Right lobe of liver (tissue), 6 donors: ENCODE results near the gene MRPL19. TPM values are rescaled to one million over a fixed set of nuclear protein-coding genes. Genes with fewer than 3 reads are reported as not detected.

ENCODE experiments used
- ATAC-seq, 4 donors: fragments of 200-7000 bp; cut with Tn5 transposase; one replicate each; pipeline ENCODE4 v1.9.1; 2020; ENCODE audit warnings: mild to moderate bottlenecking in 4 of 4, moderate library complexity in 4 of 4
- DNase-seq, 3 donors: peaks; one replicate each; pipeline ENCODE4 v3.0.0-alpha.2; 2020
- H3K27ac ChIP-seq, 3 donors: fragments of 200-600 bp; one replicate each; pipeline ENCODE4 v1.8.0; 2022
- H3K27me3 ChIP-seq, 2 donors: fragments of 200-600 bp; one replicate each; pipeline ENCODE4 v1.8.0; 2022
- H3K36me3 ChIP-seq, 4 donors: fragments of 200-600 bp; sonication (generic) in 1 of 4; one replicate each; pipeline versions ENCODE4 v1.5.1 to v1.8.0; 2017 to 2022; ENCODE audit warnings: control low read depth in 1 of 4
- H3K4me1 ChIP-seq, 4 donors: fragments of 200-600 bp; sonication (generic) in 1 of 4; one replicate each; pipeline versions ENCODE4 v1.5.1 to v1.8.0; 2017 to 2022; ENCODE audit warnings: control low read depth in 1 of 4
- H3K4me3 ChIP-seq, 3 donors: fragments of 200-600 bp; one replicate each; pipeline ENCODE4 v1.8.0; 2022
- H3K9me3 ChIP-seq, 4 donors: fragments of 200-600 bp; sonication (generic) in 1 of 4; one replicate each; pipeline versions ENCODE4 v1.5.1 to v1.8.0; 2017 to 2022; ENCODE audit warnings: control low read depth in 1 of 4
- POLR2A ChIP-seq: fragments of 450-650 bp; IDR thresholded peaks from one replicate; pipeline ENCODE4 v1.6.1; 2017; ENCODE audit warnings: antibody characterized with exemption, mild to moderate bottlenecking
- WGBS: methylation state at CpG from one replicate; pipeline ENCODE4 v1.1.6; 2018; ENCODE audit warnings: low coverage, low lambda C conversion rate; ENCODE audit not compliant: insufficient coverage; ENCODE audit errors: missing lambda C conversion rate; 5-methylcytosine and 5-hydroxymethylcytosine counted together
- intact Hi-C, 2 donors: fragments of 100-400 bp; cut with DNase I; formaldehyde crosslinking; loops; one replicate each; pipeline versions ENCODE4 v1.11.2 to v1.14.1; 2022
- total RNA-seq, 6 experiments: library from RNA; depleted of rRNA in 2 of 6; stranded (reverse); fragments of >200 nt in 2 of 6; fragmentation: NEBNext Ultra II Directional in 3 of 6; extraction: Animal tissue kit (Norgen Biotek cat#: 25700) in 3 of 6; gene quantifications; one replicate each; pipeline versions ENCODE4 v1.1.0 to v1.2.4, GENCODE V29; 2016 to 2023
- TF ChIP-seq, protein P1 (sequence below), 4 donors: fragments of 200-600 bp in 3 of 4; fragments of 450-650 bp in 1 of 4; IDR thresholded peaks; one replicate each; pipeline versions ENCODE4 v1.5.1 to v1.8.0; 2016 to 2022; ENCODE audit warnings: antibody characterized with exemption in 4 of 4, mild to moderate bottlenecking in 2 of 4
- donor health status: DM: no; HTN: yes; CAD: no.
- donor health status: DM: no; HTN: no; CAD: no.
- donor health status: DM: no; HTN: no; CAD: no.
- donor health status: DM: no; HTN: yes; CAD: no.
- donor health status: DM: no; HTN: yes; CAD: no.

Gene MRPL19
- total RNA-seq, 6 experiments from 2014 or later, result 41.4 to 50.2 (median 44.0) TPM

DNA sequence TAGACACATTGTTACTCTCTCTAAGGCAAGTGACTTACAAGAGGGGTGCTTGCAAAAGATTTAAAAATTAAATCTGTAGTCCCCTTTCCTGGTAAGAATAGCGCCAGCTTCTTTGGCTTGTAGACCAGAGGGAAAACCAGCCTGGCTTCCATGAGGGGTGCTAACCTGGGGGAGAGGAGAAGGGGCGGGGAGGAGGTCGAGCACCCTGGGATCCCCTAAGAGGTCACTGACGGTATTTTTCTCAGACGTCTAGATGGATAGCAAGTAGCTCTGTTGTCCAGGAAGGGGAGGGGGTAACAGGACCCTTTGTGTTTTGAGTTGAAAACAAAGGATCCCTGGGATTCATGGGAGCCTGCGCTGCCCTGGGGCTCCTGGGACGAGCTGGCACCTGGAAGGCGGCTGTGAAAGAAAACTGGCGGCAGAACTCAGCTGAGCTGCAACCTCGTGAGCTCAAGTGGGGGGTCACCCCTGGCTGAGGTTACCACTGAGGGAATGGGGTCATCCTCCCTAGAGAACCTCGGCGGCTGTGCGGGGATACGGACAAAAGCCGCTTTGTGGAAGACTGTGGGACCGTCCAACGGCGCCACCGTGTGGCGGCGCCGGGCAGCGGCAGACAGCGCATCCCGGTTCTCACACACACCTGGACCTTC, 37.8 kb upstream of the MRPL19 start:
- H3K27ac ChIP-seq, result no peak overlapping the region
- no peaks in the 10 kb centered on the region for H3K9me3 ChIP-seq
- WGBS, result 24% methylated on average over 9 of the region's 25 CpGs
- peak; percentile 66 to 68 (median 68) for DNase-seq
- no peaks in the 10 kb centered on the region for H3K4me1 ChIP-seq
- intact Hi-C loops, result loop anchor here (5.0 kb wide), 1 partner anchor 142 kb away; no protein-coding TSS in a partner anchor
- no peaks in the 10 kb centered on the region for H3K36me3 ChIP-seq
- TF ChIP-seq, protein P1, sequence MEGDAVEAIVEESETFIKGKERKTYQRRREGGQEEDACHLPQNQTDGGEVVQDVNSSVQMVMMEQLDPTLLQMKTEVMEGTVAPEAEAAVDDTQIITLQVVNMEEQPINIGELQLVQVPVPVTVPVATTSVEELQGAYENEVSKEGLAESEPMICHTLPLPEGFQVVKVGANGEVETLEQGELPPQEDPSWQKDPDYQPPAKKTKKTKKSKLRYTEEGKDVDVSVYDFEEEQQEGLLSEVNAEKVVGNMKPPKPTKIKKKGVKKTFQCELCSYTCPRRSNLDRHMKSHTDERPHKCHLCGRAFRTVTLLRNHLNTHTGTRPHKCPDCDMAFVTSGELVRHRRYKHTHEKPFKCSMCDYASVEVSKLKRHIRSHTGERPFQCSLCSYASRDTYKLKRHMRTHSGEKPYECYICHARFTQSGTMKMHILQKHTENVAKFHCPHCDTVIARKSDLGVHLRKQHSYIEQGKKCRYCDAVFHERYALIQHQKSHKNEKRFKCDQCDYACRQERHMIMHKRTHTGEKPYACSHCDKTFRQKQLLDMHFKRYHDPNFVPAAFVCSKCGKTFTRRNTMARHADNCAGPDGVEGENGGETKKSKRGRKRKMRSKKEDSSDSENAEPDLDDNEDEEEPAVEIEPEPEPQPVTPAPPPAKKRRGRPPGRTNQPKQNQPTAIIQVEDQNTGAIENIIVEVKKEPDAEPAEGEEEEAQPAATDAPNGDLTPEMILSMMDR (IDR thresholded peaks at IDR 0.05), result peak; percentile 90 to 98 (median 96)
- no peak for TF ChIP-seq POLR2A
- ATAC-seq, result peak; percentile 94 to 99 (median 97)
- H3K27me3 ChIP-seq, result no peaks in the 10 kb centered on the region
- H3K4me3 ChIP-seq, result peak overlapping the region in 1 of 3 donors; percentile 28

DNA sequence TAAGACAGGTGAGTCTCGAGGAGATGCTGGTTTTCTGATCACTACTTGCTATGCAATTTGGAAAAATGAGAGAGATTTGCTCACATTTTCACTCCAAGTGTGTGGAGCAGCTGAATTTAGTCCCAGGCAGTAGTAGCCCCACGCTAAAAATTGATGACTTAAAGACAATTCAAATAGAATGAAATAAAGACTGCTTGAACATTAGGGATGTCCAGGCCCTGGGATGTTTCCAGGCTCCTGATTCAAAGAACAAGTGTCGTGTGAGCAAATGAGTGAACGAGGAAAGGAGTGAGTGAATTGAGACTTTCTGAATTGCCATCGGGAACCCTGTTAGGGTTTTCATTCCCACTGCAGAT, 37.3 kb upstream of the MRPL19 start:
- TF ChIP-seq, protein P1 (IDR thresholded peaks at IDR 0.05), result no peak
- TF ChIP-seq POLR2A, result no peak
- Histone ChIP-seq H3K4me3 (no peak overlapping the region), H3K9me3 (no peaks in the 10 kb centered on the region), H3K36me3 (no peaks in the 10 kb centered on the region), H3K27ac (no peak overlapping the region), H3K4me1 (no peaks in the 10 kb centered on the region), H3K27me3 (no peaks in the 10 kb centered on the region)
- ATAC-seq (no peak), DNase-seq (no peak)
- WGBS, result 27% methylated on average over 5 of the region's 5 CpGs
- intact Hi-C loops, result loop anchor here (5.0 kb wide), 1 partner anchor 142 kb away; no protein-coding TSS in a partner anchor

DNA sequence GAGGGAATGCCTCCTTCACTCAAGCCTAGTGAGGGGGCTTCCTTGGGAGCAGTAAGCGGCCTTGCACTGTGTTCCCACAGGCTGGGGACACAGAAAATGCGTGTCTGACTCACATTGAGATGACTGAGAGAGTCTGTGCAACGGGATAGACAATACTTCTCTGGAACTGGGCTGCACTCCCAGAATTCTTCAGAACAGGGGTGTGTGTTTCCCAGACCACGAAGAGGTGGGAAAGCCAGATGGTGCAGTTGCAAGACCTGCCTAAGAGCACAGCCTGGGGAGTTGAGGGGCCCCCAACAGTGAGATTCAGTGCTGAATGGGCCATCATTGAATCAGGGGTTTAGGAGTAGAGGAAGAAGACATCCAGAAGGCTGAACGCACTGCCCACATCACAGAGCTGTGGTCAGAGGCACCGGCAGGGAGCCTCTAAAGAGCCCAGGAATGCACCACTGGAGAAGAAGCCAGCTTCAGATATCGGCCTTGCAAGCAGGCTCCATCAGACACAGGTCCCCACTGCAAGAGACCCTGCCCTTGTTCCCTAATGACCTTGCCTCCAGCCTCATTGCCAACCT, 36.6 kb upstream of the MRPL19 start:
- no peaks in the 10 kb centered on the region for H3K27me3 ChIP-seq
- no peak overlapping the region for H3K27ac ChIP-seq
- H3K4me3 ChIP-seq, result no peak overlapping the region
- H3K4me1 ChIP-seq, result no peaks in the 10 kb centered on the region
- ATAC-seq (no peak), DNase-seq (no peak)
- intact Hi-C loops, result loop anchor here (5.0 kb wide), 1 partner anchor 143 kb away; no protein-coding TSS in a partner anchor
- WGBS, result 70% methylated on average over 2 of the region's 7 CpGs
- no peaks in the 10 kb centered on the region for H3K9me3 ChIP-seq
- H3K36me3 ChIP-seq, result no peaks in the 10 kb centered on the region
- TF ChIP-seq, protein P1 (IDR thresholded peaks at IDR 0.05), result no peak

- Histone ChIP-seq H3K9me3 (no peaks in the 10 kb centered on the region), H3K4me1 (no peaks in the 10 kb centered on the region), H3K4me3 (no peak overlapping the region), H3K36me3 (no peaks in the 10 kb centered on the region), H3K27ac (no peak overlapping the region), H3K27me3 (no peaks in the 10 kb centered on the region)
- WGBS, result 60% methylated on average over 4 of the region's 4 CpGs
- no peak for ATAC-seq
- intact Hi-C loops, result no loop called here
- DNase-seq, result no peak
- TF ChIP-seq, protein P1 (IDR thresholded peaks at IDR 0.05), result no peak
- no peak for TF ChIP-seq POLR2A
These were observed 35.9 kb upstream of the MRPL19 start for GRCh38 chr2:75610671-75611070.
